ENCODE data around the gene GARIN3.

The GARIN3 gene

DNA sequence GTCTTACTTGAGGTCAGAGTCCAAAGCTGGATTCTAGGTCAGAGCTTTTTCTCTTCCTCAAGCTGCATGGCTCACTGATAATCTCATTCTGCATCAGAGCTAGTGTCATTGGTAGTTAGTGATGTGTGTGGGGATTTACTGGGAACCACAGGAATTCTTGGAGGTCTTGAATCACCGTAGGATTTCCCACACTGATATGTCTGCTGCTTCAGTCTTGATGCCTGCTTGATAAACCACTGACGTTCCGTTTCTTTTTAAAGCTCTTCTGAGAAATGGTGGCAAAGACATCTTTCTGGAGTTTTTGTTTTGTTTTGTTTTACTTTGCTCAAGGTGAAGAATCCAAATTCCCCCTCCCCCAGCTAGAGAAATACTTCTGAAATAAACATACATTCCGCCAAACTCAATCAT, 1.2 kb upstream of the GARIN3 start:
- no peak overlapping the region for H3K27ac ChIP-seq
- TF ChIP-seq, protein P1, sequence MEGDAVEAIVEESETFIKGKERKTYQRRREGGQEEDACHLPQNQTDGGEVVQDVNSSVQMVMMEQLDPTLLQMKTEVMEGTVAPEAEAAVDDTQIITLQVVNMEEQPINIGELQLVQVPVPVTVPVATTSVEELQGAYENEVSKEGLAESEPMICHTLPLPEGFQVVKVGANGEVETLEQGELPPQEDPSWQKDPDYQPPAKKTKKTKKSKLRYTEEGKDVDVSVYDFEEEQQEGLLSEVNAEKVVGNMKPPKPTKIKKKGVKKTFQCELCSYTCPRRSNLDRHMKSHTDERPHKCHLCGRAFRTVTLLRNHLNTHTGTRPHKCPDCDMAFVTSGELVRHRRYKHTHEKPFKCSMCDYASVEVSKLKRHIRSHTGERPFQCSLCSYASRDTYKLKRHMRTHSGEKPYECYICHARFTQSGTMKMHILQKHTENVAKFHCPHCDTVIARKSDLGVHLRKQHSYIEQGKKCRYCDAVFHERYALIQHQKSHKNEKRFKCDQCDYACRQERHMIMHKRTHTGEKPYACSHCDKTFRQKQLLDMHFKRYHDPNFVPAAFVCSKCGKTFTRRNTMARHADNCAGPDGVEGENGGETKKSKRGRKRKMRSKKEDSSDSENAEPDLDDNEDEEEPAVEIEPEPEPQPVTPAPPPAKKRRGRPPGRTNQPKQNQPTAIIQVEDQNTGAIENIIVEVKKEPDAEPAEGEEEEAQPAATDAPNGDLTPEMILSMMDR (conservative IDR thresholded peaks at IDR 0.05): no peak

DNA sequence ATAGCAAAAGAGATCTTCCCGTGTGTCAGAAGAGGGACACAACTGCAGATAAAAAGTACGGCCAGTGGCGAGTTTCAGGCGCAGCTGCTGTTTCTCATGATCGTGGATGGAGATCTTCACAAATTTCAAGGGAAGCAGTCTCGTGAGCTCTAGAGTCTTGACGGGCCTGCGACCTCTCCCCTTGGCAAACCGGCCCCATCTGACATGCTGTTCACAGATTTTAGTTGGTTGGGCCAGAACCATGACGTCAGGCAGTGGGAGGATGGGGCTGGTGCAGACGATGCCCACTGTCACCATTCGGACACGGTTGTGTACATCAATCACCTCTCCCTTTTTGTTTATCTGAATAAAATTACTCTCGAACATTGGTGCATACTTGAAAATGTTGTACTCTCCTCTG, 396 bp downstream of the GARIN3 start:
- H3K27ac ChIP-seq: no peak overlapping the region

DNA sequence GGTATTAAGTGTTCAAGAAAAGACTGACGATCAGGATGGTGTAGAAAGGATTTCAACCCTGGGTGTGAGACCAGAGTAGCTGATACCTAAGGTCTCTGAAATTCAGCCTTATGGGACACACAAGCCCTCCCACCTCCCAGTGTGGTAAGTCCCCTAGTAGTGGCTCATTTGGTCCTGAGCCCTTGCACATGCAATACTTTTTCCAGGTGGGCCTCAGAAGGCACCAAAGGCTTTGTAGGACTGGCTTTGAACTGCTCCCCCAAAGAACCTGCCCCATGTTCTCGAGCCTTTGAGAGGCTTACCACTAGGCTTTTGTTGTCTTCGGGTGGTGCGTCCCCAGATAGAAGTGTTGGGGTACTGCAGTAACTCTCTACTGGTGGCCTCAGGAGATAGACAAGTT, 803 bp downstream of the GARIN3 start:
- H3K27ac ChIP-seq: no peak overlapping the region

More for the DNA sequence above, 396 bp downstream of the GARIN3 start:
- TF ChIP-seq, protein P1 (conservative IDR thresholded peaks at IDR 0.05): no peak

DNA sequence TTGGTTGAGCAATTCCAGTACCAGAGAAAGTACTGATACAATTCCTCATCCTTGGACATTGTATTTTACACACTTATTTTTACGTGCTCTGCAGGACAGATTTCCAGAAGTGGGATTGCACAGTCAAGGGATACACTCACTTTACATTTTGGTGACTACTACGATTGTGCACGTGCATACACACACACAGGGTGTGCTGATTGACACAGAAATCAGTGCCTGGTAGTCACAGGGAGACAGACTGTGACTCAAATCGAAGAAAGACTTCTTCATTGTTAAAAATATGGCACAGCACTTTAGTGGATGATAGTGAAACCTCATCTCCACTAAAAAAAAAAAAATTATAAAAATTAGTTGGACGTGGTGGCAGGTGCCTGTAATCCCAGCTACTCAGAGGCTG, 1.5 kb downstream of the GARIN3 start:
- TF ChIP-seq, protein P1 (conservative IDR thresholded peaks at IDR 0.05): no peak
- H3K27ac ChIP-seq: no peak overlapping the region

More for the DNA sequence above, 803 bp downstream of the GARIN3 start:
- TF ChIP-seq, protein P1 (conservative IDR thresholded peaks at IDR 0.05): no peak

DNA sequence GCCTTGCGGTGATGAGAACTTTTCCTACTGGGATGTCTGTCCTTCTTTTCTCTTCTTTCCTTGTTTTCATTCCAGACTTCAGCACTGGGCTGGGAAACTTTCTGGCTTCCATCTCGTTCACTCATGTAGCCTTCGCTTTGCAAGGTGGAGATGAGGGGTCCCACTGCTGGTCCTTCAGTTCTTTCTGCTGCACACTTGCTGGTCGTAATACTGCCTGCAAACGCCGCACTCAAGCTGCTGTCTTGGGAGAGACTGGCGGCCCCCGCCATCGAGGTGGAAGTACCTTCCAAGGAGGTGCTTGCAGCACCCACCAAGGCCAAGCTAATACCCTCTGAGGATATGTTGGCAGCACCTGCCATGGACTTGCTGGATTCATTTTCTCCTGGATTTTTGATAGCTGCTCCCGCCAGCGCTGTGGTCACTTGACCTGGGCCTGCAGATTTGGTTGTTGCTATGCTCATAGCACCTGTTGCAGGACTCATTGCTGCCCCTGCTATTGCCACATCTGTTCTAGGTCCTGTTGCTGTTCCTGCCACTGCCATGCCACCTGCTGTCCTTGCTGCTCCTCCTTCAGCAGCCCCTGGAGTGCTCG, 3.0 kb downstream of the GARIN3 start:
- no peak overlapping the region for H3K27ac ChIP-seq
- TF ChIP-seq, protein P1 (conservative IDR thresholded peaks at IDR 0.05): no peak

DNA sequence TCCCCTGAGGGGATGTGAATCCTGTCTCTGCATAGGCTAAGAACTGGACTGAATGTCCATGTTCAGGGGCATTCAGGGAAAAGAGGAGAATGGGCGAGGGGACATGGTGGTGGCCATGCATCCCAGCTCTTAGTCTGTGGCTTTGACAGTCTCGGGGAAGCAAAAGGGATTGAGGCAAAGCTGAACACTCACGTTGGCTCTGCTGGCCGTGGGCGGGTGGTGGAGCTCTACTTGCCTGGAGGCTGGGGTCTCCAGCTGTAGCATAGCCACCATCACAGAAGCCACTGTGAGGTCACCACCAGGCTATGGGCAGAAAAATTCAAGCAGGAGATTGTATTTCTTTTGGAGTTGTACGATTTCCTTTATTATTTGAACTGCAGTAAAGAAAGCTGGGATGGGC, 4.1 kb downstream of the GARIN3 start:
- H3K27ac ChIP-seq: no peak overlapping the region
- TF ChIP-seq, protein P1 (conservative IDR thresholded peaks at IDR 0.05): no peak

DNA sequence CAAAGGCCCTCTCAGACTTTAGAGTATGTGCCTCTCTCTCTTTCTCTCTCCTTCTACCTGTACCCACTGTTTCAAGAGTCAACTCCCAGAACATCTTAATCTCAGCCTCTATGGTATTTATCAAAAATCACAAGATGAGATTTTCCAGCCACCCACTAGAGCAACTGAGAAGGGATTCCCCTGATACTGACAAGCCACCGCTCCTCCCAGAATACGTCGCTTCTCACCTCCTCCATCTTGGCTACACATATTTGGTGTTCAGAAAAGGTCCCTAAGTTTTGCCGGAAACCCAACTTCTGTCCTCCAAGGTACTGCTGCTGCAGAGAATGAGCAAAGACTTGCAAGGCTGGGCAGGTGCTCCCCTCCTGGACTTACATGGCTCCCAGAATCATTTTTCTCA, 6.1 kb downstream of the GARIN3 start:
- no peak overlapping the region for H3K27ac ChIP-seq
- TF ChIP-seq, protein P1 (conservative IDR thresholded peaks at IDR 0.05): no peak

All from VCaP (cell line).